HepG2 (cell line): ENCODE measurements around the gene TMEM182. TPM values are rescaled to one million over a fixed set of nuclear protein-coding genes. Genes with fewer than 3 reads are reported as not detected.

ENCODE experiments used
- ATF7-NPFF ChIP-seq: sonication (generic); formaldehyde crosslinking; IDR thresholded peaks from 2 replicates; pipeline ENCODE4 v1.8.1; 2023; ENCODE audit warnings: mild to moderate bottlenecking, low read depth, missing genetic modification reagents, moderate library complexity
- CREB1 ChIP-seq, 2 experiments: fragments of 450-650 bp in 1 of 2; IDR thresholded peaks; 2 replicates each; pipeline ENCODE4 v1.6.1; 2016 to 2017; ENCODE audit warnings: control low read depth in 1 of 2, mild to moderate bottlenecking in 1 of 2, missing compliant biosample characterization in 1 of 2, missing genetic modification characterization in 1 of 2
- ERF ChIP-seq: IDR thresholded peaks from 2 replicates; pipeline ENCODE4 v1.6.1; 2018; ENCODE audit warnings: missing biosample characterization, missing genetic modification reagents
- FOSL1 ChIP-seq: sonication (generic); formaldehyde crosslinking; IDR thresholded peaks from 2 replicates; pipeline ENCODE4 v1.9.0; 2021; ENCODE audit warnings: missing genetic modification reagents, borderline replicate concordance
- PATZ1 ChIP-seq: sonication (generic); formaldehyde crosslinking; IDR thresholded peaks from 2 replicates; pipeline ENCODE4 v1.4.0; 2020; ENCODE audit warnings: missing genetic modification reagents
- STAT6 ChIP-seq: sonication (generic); formaldehyde crosslinking; IDR thresholded peaks from 2 replicates; pipeline ENCODE4 v1.4.0; 2020; ENCODE audit warnings: missing genetic modification reagents, mild to moderate bottlenecking, borderline replicate concordance
- ZBTB39 ChIP-seq: sonication (generic); formaldehyde crosslinking; IDR thresholded peaks from 2 replicates; pipeline ENCODE4 v1.5.0; 2020; ENCODE audit warnings: missing genetic modification reagents
- ZNF234 ChIP-seq: sonication (generic); formaldehyde crosslinking; conservative IDR thresholded peaks from 2 replicates; pipeline ENCODE4 v1.5.1; 2020; ENCODE audit warnings: mild to moderate bottlenecking, missing genetic modification reagents
- ZNF644 ChIP-seq: IDR thresholded peaks from 2 replicates; pipeline ENCODE4 v1.6.1; 2016; ENCODE audit warnings: low read depth
- polyA plus RNA-seq, 8 experiments: library from polyadenylated mRNA; depleted of rRNA in 3 of 8; stranded (reverse) in 7 of 8; unstranded in 1 of 8; fragments of >200 nt; fragmentation: Illumina TruSeq in 4 of 8; extraction: Trizol in 4 of 8; gene quantifications; 2 replicates each; pipeline versions ENCODE4 v1.2.1 to v1.2.3, GENCODE V29; 2011 to 2016; ENCODE audit warnings: low read depth in 4 of 8, missing spikeins in 1 of 8, mixed read lengths in 1 of 8; ENCODE audit not compliant: insufficient read depth in 1 of 8
- total RNA-seq, 5 experiments: library from RNA; depleted of rRNA; stranded (reverse); fragments of >200 nt; fragmentation: Illumina TruSeq; extraction: Trizol; gene quantifications; 2 replicates each; pipeline ENCODE4 v1.2.3, GENCODE V29; 2016; ENCODE audit warnings: low read depth in 1 of 5

TMEM182 gene
- total and polyA plus RNA-seq, 2 of the 13 experiments (the other 11 are each of a cell fraction or from before 2014, with no cell fraction given): 8.7 to 8.9 TPM

GRCh38 chr2:102736410-102737409, 25.1 kb upstream of the TMEM182 start (continued):
- TF ChIP-seq ZBTB39 (no peak), ZNF234 (CRISPR knock-in tag) (no peak), CREB1 (IDR thresholded peaks at IDR 0.05) (peak; percentile 33; the same call in 1 of the 2 replicates), CREB1 (CRISPR knock-in tag; IDR thresholded peaks at IDR 0.05) (no peak), ERF (peak; percentile 78), ZNF644 (CRISPR knock-in tag) (peak; percentile 58), FOSL1 (no peak), STAT6 (CRISPR knock-in tag) (0 out of 2 replicates have a peak, but pooled peaks have one; percentile 9), PATZ1 (CRISPR knock-in tag) (peak; percentile 88), ATF7-NPFF (CRISPR knock-in tag) (0 out of 2 replicates have a peak, but pooled peaks have one; percentile 6)
